ENCODE data around the gene DPYD.

Gene DPYD

GRCh38 chr1:97207868-97208267 lies 713.0 kb downstream of the DPYD start:
- Histone ChIP-seq H3K4me3 (ENCODE audit: insufficient read depth, low read depth, low read length, poor library complexity, severe bottlenecking) (no peak overlapping the region), H3K4me1 (ENCODE audit: control insufficient read depth, insufficient read depth, low read length, poor library complexity, severe bottlenecking) (no peaks in the 10 kb centered on the region), H3K27me3 (replicated peaks; ENCODE audit: control insufficient read depth, insufficient read depth, low read length, poor library complexity, severe bottlenecking) (no peaks in the 10 kb centered on the region), H3K27ac (ENCODE audit: insufficient read depth, low read length, poor library complexity, severe bottlenecking) (no peak overlapping the region), H3K9me3 (ENCODE audit: control insufficient read depth, low read length) (no peaks in the 10 kb centered on the region), H3K36me3 (ENCODE audit: control insufficient read depth, insufficient read depth, low read length) (no peaks in the 10 kb centered on the region)
- DNase-seq: no peak

GRCh38 chr1:97204468-97204867 lies 716.4 kb downstream of the DPYD start:
- DNase-seq: no peak
- H3K4me1 ChIP-seq (ENCODE audit: control insufficient read depth, insufficient read depth, low read length, poor library complexity, severe bottlenecking): no peaks in the 10 kb centered on the region
- no peaks in the 10 kb centered on the region for H3K27me3 ChIP-seq (replicated peaks; ENCODE audit: control insufficient read depth, insufficient read depth, low read length, poor library complexity, severe bottlenecking)
- no peak overlapping the region for H3K27ac ChIP-seq (ENCODE audit: insufficient read depth, low read length, poor library complexity, severe bottlenecking)
- H3K4me3 ChIP-seq (ENCODE audit: insufficient read depth, low read depth, low read length, poor library complexity, severe bottlenecking): no peak overlapping the region
- H3K9me3 ChIP-seq (ENCODE audit: control insufficient read depth, low read length): no peaks in the 10 kb centered on the region
- no peaks in the 10 kb centered on the region for H3K36me3 ChIP-seq (ENCODE audit: control insufficient read depth, insufficient read depth, low read length)

GRCh38 chr1:97202481-97203380 lies 718.1 kb downstream of the DPYD start:
- Histone ChIP-seq H3K9me3 (ENCODE audit: control insufficient read depth, low read length) (no peaks in the 10 kb centered on the region), H3K27me3 (replicated peaks; ENCODE audit: control insufficient read depth, insufficient read depth, low read length, poor library complexity, severe bottlenecking) (no peaks in the 10 kb centered on the region), H3K36me3 (ENCODE audit: control insufficient read depth, insufficient read depth, low read length) (no peaks in the 10 kb centered on the region)

GRCh38 chr1:97201641-97202040 lies 719.2 kb downstream of the DPYD start:
- Histone ChIP-seq H3K4me3 (ENCODE audit: insufficient read depth, low read depth, low read length, poor library complexity, severe bottlenecking) (no peak overlapping the region), H3K27ac (ENCODE audit: insufficient read depth, low read length, poor library complexity, severe bottlenecking) (no peak overlapping the region), H3K27me3 (replicated peaks; ENCODE audit: control insufficient read depth, insufficient read depth, low read length, poor library complexity, severe bottlenecking) (no peaks in the 10 kb centered on the region), H3K4me1 (ENCODE audit: control insufficient read depth, insufficient read depth, low read length, poor library complexity, severe bottlenecking) (no peaks in the 10 kb centered on the region), H3K9me3 (ENCODE audit: control insufficient read depth, low read length) (no peaks in the 10 kb centered on the region), H3K36me3 (ENCODE audit: control insufficient read depth, insufficient read depth, low read length) (no peaks in the 10 kb centered on the region)
- no peak for DNase-seq

More at GRCh38 chr1:97202481-97203380, 718.1 kb downstream of the DPYD start:
- no peaks in the 10 kb centered on the region for H3K4me1 ChIP-seq (ENCODE audit: control insufficient read depth, insufficient read depth, low read length, poor library complexity, severe bottlenecking)
- DNase-seq: no peak
- no peak overlapping the region for H3K4me3 ChIP-seq (ENCODE audit: insufficient read depth, low read depth, low read length, poor library complexity, severe bottlenecking)
- no peak overlapping the region for H3K27ac ChIP-seq (ENCODE audit: insufficient read depth, low read length, poor library complexity, severe bottlenecking)

GRCh38 chr1:97200595-97200994 lies 720.2 kb downstream of the DPYD start:
- DNase-seq: no peak
- Histone ChIP-seq H3K36me3 (ENCODE audit: control insufficient read depth, insufficient read depth, low read length) (no peaks in the 10 kb centered on the region), H3K4me3 (ENCODE audit: insufficient read depth, low read depth, low read length, poor library complexity, severe bottlenecking) (no peak overlapping the region), H3K9me3 (ENCODE audit: control insufficient read depth, low read length) (no peaks in the 10 kb centered on the region), H3K4me1 (ENCODE audit: control insufficient read depth, insufficient read depth, low read length, poor library complexity, severe bottlenecking) (no peaks in the 10 kb centered on the region), H3K27ac (ENCODE audit: insufficient read depth, low read length, poor library complexity, severe bottlenecking) (no peak overlapping the region), H3K27me3 (replicated peaks; ENCODE audit: control insufficient read depth, insufficient read depth, low read length, poor library complexity, severe bottlenecking) (no peaks in the 10 kb centered on the region)

- Histone ChIP-seq H3K9me3 (ENCODE audit: control insufficient read depth, low read length) (no peaks in the 10 kb centered on the region), H3K27ac (ENCODE audit: insufficient read depth, low read length, poor library complexity, severe bottlenecking) (no peak overlapping the region), H3K27me3 (replicated peaks; ENCODE audit: control insufficient read depth, insufficient read depth, low read length, poor library complexity, severe bottlenecking) (no peaks in the 10 kb centered on the region), H3K4me3 (ENCODE audit: insufficient read depth, low read depth, low read length, poor library complexity, severe bottlenecking) (no peak overlapping the region), H3K4me1 (ENCODE audit: control insufficient read depth, insufficient read depth, low read length, poor library complexity, severe bottlenecking) (no peaks in the 10 kb centered on the region), H3K36me3 (ENCODE audit: control insufficient read depth, insufficient read depth, low read length) (peaks cover 9% of the 10 kb centered on the region)
- DNase-seq: no peak
Observed at GRCh38 chr1:97196825-97197516, 723.9 kb downstream of the DPYD start.

- H3K27ac ChIP-seq (ENCODE audit: insufficient read depth, low read length, poor library complexity, severe bottlenecking): no peak overlapping the region
- peaks cover 9% of the 10 kb centered on the region for H3K36me3 ChIP-seq (ENCODE audit: control insufficient read depth, insufficient read depth, low read length)
- no peak for DNase-seq
- H3K9me3 ChIP-seq (ENCODE audit: control insufficient read depth, low read length): no peaks in the 10 kb centered on the region
- no peak overlapping the region for H3K4me3 ChIP-seq (ENCODE audit: insufficient read depth, low read depth, low read length, poor library complexity, severe bottlenecking)
- no peaks in the 10 kb centered on the region for H3K27me3 ChIP-seq (replicated peaks; ENCODE audit: control insufficient read depth, insufficient read depth, low read length, poor library complexity, severe bottlenecking)
- H3K4me1 ChIP-seq (ENCODE audit: control insufficient read depth, insufficient read depth, low read length, poor library complexity, severe bottlenecking): no peaks in the 10 kb centered on the region
Observed at GRCh38 chr1:97192872-97193572, 727.8 kb downstream of the DPYD start.

- Histone ChIP-seq H3K4me1 (ENCODE audit: control insufficient read depth, insufficient read depth, low read length, poor library complexity, severe bottlenecking) (no peaks in the 10 kb centered on the region), H3K27me3 (replicated peaks; ENCODE audit: control insufficient read depth, insufficient read depth, low read length, poor library complexity, severe bottlenecking) (no peaks in the 10 kb centered on the region)
- DNase-seq: no peak
Observed at GRCh38 chr1:97190326-97190725, 730.5 kb downstream of the DPYD start.

GRCh38 chr1:97186381-97186780 lies 734.5 kb downstream of the DPYD start:
- DNase-seq: no peak
- Histone ChIP-seq H3K9me3 (ENCODE audit: control insufficient read depth, low read length) (no peaks in the 10 kb centered on the region), H3K4me3 (ENCODE audit: insufficient read depth, low read depth, low read length, poor library complexity, severe bottlenecking) (no peak overlapping the region), H3K27ac (ENCODE audit: insufficient read depth, low read length, poor library complexity, severe bottlenecking) (no peak overlapping the region), H3K4me1 (ENCODE audit: control insufficient read depth, insufficient read depth, low read length, poor library complexity, severe bottlenecking) (no peaks in the 10 kb centered on the region), H3K27me3 (replicated peaks; ENCODE audit: control insufficient read depth, insufficient read depth, low read length, poor library complexity, severe bottlenecking) (no peaks in the 10 kb centered on the region), H3K36me3 (ENCODE audit: control insufficient read depth, insufficient read depth, low read length) (no peaks in the 10 kb centered on the region)

More at GRCh38 chr1:97190326-97190725, 730.5 kb downstream of the DPYD start:
- Histone ChIP-seq H3K36me3 (ENCODE audit: control insufficient read depth, insufficient read depth, low read length) (peaks cover 9% of the 10 kb centered on the region), H3K4me3 (ENCODE audit: insufficient read depth, low read depth, low read length, poor library complexity, severe bottlenecking) (no peak overlapping the region), H3K9me3 (ENCODE audit: control insufficient read depth, low read length) (no peaks in the 10 kb centered on the region), H3K27ac (ENCODE audit: insufficient read depth, low read length, poor library complexity, severe bottlenecking) (no peak overlapping the region)
